Measurements from ENCODE around the gene PTGR3. TPM values are rescaled to one million over a fixed set of nuclear protein-coding genes. Genes with fewer than 3 reads are reported as not detected.

PTGR3 gene
- total RNA-seq, 6 experiments from 2014 or later: 9.4 to 30.1 (median 19.8) TPM

DNA sequence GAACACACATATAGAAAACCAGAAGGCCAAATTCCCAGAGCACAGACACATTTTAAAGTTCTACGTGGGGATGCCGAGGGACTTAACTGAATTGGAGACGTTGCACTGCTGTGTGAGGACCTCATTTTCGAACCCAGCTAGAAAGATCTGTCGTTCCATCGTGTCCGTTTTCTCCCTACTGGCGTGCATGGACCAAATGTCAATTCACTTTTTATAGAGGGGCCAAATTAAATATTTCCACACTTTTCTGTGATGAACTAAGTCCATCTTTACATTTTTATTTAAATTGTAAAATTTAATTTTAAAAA, 966 bp upstream of the PTGR3 start:
- Histone ChIP-seq H3K4me3 (peak overlapping the region; percentile 93 to 94 (median 94)), H3K9me3 (no peaks in the 10 kb centered on the region), H3K4me1 (peaks cover 0 to 37% (median 12%) of the 10 kb centered on the region in 4 donors), H3K27ac (peak overlapping the region; percentile 93 to 99 (median 95)), H3K27me3 (no peaks in the 10 kb centered on the region), H3K36me3 (no peaks in the 10 kb centered on the region)
- ATAC-seq (no peak), DNase-seq (no peak)
- 2% methylated on average over 8 of the region's 8 CpGs for WGBS (ENCODE audit: insufficient coverage, low coverage, low lambda C conversion rate, missing lambda C conversion rate)
- TF ChIP-seq, protein P1, sequence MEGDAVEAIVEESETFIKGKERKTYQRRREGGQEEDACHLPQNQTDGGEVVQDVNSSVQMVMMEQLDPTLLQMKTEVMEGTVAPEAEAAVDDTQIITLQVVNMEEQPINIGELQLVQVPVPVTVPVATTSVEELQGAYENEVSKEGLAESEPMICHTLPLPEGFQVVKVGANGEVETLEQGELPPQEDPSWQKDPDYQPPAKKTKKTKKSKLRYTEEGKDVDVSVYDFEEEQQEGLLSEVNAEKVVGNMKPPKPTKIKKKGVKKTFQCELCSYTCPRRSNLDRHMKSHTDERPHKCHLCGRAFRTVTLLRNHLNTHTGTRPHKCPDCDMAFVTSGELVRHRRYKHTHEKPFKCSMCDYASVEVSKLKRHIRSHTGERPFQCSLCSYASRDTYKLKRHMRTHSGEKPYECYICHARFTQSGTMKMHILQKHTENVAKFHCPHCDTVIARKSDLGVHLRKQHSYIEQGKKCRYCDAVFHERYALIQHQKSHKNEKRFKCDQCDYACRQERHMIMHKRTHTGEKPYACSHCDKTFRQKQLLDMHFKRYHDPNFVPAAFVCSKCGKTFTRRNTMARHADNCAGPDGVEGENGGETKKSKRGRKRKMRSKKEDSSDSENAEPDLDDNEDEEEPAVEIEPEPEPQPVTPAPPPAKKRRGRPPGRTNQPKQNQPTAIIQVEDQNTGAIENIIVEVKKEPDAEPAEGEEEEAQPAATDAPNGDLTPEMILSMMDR (IDR thresholded peaks at IDR 0.05): no peak
- no peak for TF ChIP-seq POLR2A (IDR thresholded peaks at IDR 0.05)
- intact Hi-C loops (cut with DNase I): no loop called here

DNA sequence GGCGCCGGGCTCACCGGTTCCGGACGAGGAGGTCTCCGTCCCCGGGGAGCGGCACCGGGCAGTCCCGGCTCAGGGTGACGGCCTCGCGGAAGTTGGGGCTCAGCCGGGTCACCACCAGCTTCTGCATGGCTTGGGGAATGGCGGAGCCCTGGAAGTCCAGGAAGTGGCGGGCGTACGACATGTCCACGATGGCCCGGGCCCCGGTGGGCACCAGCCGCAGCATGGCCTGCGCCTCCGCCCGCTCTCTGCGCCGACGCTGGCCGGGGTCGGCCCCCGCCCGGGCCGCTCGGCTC, 157 bp downstream of the PTGR3 start:
- Histone ChIP-seq H3K4me1 (peaks cover 0 to 32% (median 6%) of the 10 kb centered on the region in 4 donors), H3K9me3 (no peaks in the 10 kb centered on the region), H3K27ac (peak overlapping the region; percentile 93 to 99 (median 95)), H3K4me3 (peak overlapping the region; percentile 93 to 94 (median 94)), H3K36me3 (no peaks in the 10 kb centered on the region), H3K27me3 (no peaks in the 10 kb centered on the region)
- intact Hi-C loops (cut with DNase I): no loop called here
- ATAC-seq (peak in 1 of 4 donors; percentile 5), DNase-seq (peak in 1 of 3 donors; percentile 56)
- TF ChIP-seq, protein P1 (IDR thresholded peaks at IDR 0.05): no peak
- peak; percentile 30 for TF ChIP-seq POLR2A (IDR thresholded peaks at IDR 0.05)
- 0% methylated on average over 5 of the region's 34 CpGs for WGBS (ENCODE audit: insufficient coverage, low coverage, low lambda C conversion rate, missing lambda C conversion rate)

DNA sequence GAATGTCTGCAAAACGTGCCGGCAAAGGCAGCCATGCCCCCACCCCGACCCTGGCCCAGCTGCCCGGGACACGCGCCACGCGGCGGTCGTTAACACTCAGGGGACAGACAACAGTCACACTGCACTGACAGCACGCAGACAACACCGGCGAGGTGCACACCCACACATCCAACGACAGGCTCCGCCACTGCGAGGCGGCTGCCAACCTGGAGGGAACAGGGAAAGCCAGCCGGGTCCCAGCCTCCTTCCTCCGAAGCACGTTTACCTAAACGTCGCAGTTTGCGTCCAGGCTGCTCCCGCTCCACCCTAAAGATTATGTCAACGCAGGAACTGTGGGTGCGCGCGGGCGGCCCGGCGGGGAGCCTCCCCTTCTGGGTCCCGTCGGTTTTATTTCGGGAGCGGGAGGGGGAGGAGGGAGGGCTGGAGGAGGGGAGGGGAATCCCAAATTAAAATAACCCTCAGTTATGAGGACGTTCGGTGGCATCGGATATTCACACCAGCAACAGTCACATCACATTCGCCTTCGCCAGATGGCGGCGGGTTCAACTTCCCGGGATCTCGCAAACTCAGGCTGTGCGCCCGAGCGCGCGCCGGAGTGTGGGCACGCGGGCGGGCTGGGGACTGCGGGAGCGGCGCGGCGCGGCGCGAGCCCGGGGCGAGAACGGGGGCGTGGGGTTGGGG, 644 bp downstream of the PTGR3 start:
- Histone ChIP-seq H3K4me3 (peak overlapping the region; percentile 93 to 94 (median 94)), H3K9me3 (no peaks in the 10 kb centered on the region), H3K27me3 (no peaks in the 10 kb centered on the region), H3K27ac (peak overlapping the region; percentile 93 to 99 (median 95)), H3K36me3 (no peaks in the 10 kb centered on the region), H3K4me1 (peaks cover 0 to 27% (median 4%) of the 10 kb centered on the region in 4 donors)
- TF ChIP-seq, protein P1 (IDR thresholded peaks at IDR 0.05): peak in 1 of 4 donors; percentile 10
- TF ChIP-seq POLR2A (IDR thresholded peaks at IDR 0.05): no peak
- WGBS (ENCODE audit: insufficient coverage, low coverage, low lambda C conversion rate, missing lambda C conversion rate): 0% methylated on average over 22 of the region's 65 CpGs
- intact Hi-C loops (cut with DNase I): no loop called here
- ATAC-seq (peak; percentile 21 to 36 (median 27)), DNase-seq (peak; percentile 67 to 79 (median 69))

DNA sequence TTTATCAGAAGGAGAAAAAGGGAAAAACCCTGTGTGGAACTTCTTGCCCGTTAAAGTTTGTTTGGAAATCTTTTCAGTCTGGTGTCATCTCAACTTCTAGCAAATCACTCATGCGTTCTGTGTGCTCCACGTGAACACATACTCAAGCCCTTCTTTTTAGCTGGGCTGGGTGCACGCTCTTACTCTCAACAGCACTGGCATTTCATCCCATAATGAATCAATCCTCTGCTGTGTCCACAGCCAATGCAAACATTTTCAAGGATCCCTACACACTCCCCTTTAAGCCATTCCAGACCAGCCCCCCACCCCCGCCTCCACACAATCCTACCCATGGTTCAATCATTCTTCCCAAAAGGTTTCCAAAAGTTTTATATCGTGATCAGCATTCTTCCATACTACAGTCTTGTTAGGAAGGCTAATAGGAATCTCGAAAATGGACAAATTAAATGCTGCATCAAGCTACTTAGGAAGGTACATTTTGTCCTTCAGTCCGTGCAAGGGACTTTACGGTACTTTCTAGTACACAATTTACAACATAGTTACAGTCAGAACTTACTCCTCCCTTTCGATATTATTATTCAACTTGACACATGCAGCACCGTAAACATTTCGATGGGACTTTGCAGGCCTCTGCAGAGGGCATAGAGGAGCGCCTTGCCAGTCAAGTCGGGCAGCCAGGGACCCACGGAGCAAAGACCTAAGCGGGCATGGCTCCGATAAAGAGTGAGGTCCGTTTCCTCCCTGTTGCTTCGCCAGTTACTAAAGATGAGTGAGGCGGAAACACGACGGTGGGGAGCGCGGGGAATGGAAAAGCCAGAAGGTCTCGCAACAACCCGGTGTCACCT, 1.4 kb downstream of the PTGR3 start:
- intact Hi-C loops (cut with DNase I): no loop called here
- peak overlapping the region; percentile 93 to 99 (median 95) for H3K27ac ChIP-seq
- H3K9me3 ChIP-seq: no peaks in the 10 kb centered on the region
- DNase-seq: peak in 1 of 3 donors; percentile 36
- peaks cover 0 to 19% (median 2%) of the 10 kb centered on the region in 4 donors for H3K4me1 ChIP-seq
- TF ChIP-seq POLR2A (IDR thresholded peaks at IDR 0.05): no peak
- WGBS (ENCODE audit: insufficient coverage, low coverage, low lambda C conversion rate, missing lambda C conversion rate): 7% methylated on average over 14 of the region's 26 CpGs
- ATAC-seq: peak in 2 of 4 donors; percentile 0
- no peaks in the 10 kb centered on the region for H3K27me3 ChIP-seq
- H3K36me3 ChIP-seq: no peaks in the 10 kb centered on the region
- peak overlapping the region; percentile 93 to 94 (median 94) for H3K4me3 ChIP-seq
